K562 (cell line): ENCODE data around the gene ECPAS. TPM values are rescaled to one million over a fixed set of nuclear protein-coding genes. Genes with fewer than 3 reads are reported as not detected.

Experiments used
- ARID1B ChIP-seq: fragments of 450-650 bp; IDR thresholded peaks from 2 replicates; pipeline ENCODE4 v1.6.1; 2016; ENCODE audit warnings: antibody characterized with exemption, mild to moderate bottlenecking, inconsistent platforms
- ARID2 ChIP-seq: fragments of 450-650 bp; IDR thresholded peaks from 2 replicates; pipeline ENCODE4 v1.6.1; 2017; ENCODE audit warnings: antibody characterized with exemption, mild to moderate bottlenecking
- ATF1 ChIP-seq, 2 experiments: fragments of 450-650 bp in 1 of 2; IDR thresholded peaks; 2 replicates each; pipeline ENCODE4 v1.6.1; 2016; ENCODE audit warnings: missing compliant biosample characterization in 1 of 2, missing genetic modification characterization in 1 of 2
- CREM ChIP-seq: IDR thresholded peaks from 2 replicates; pipeline ENCODE4 v1.6.1; 2014; ENCODE audit warnings: antibody characterized with exemption, low read depth
- FOSL1 ChIP-seq: fragments of 200-800 bp; sonication (Bioruptor generic); conservative IDR thresholded peaks from 2 replicates; pipeline ENCODE4 v1.6.1; 2016; ENCODE audit warnings: missing genetic modification characterization, missing compliant biosample characterization
- JUND ChIP-seq, 2 experiments: IDR thresholded peaks; 2 replicates in 1 of 2; 3 replicates in 1 of 2; pipeline ENCODE4 v1.6.1; 2011; ENCODE audit warnings: borderline replicate concordance in 2 of 2, low read depth in 2 of 2, low read length in 2 of 2, improper control_type of control experiment in 1 of 2, missing biosample characterization in 1 of 2, missing genetic modification characterization in 1 of 2, missing genetic modification reagents in 1 of 2
- MAZ ChIP-seq, 2 experiments: fragments of 450-650 bp in 1 of 2; sonication (generic) in 1 of 2; formaldehyde crosslinking; IDR thresholded peaks in 1 of 2; conservative IDR thresholded peaks in 1 of 2; 2 replicates each; pipeline versions ENCODE4 v1.4.0 to v1.5.0; 2020; ENCODE audit warnings: mild to moderate bottlenecking in 1 of 2, missing genetic modification reagents in 1 of 2
- NFIC ChIP-seq: fragments of 450-650 bp; IDR thresholded peaks from 2 replicates; pipeline ENCODE4 v1.6.1; 2017; ENCODE audit warnings: mild to moderate bottlenecking, inconsistent platforms
- NFIX ChIP-seq: fragments of 250-450 bp; sonication (Bioruptor Pico); IDR thresholded peaks from 2 replicates; pipeline ENCODE4 v1.4.0; 2020; ENCODE audit warnings: low read depth, mild to moderate bottlenecking, moderate library complexity
- NR2C1 ChIP-seq, 2 experiments: fragments of 450-650 bp; IDR thresholded peaks; 2 replicates each; pipeline ENCODE4 v1.6.1; 2017; ENCODE audit warnings: mild to moderate bottlenecking in 2 of 2, antibody characterized with exemption in 1 of 2, inconsistent platforms in 1 of 2, missing compliant biosample characterization in 1 of 2, missing genetic modification characterization in 1 of 2
- PHF21A ChIP-seq: fragments of 450-650 bp; IDR thresholded peaks from 2 replicates; pipeline ENCODE4 v1.6.1; 2017; ENCODE audit warnings: low read depth, borderline replicate concordance
- POLR2H ChIP-seq: IDR thresholded peaks from 2 replicates; pipeline ENCODE4 v1.6.1; 2016; ENCODE audit warnings: missing genetic modification characterization, low read depth, mild to moderate bottlenecking, control low read depth, missing compliant biosample characterization, moderate library complexity
- PTBP1 ChIP-seq: fragments of 200-400 bp; formaldehyde crosslinking; IDR thresholded peaks from 2 replicates; pipeline ENCODE4 v1.6.1; 2017; ENCODE audit warnings: low read depth, low read length
- ZNF431 ChIP-seq: sonication (generic); formaldehyde crosslinking; IDR thresholded peaks from 2 replicates; pipeline ENCODE4 v1.8.0; 2022; ENCODE audit warnings: mild to moderate bottlenecking, missing genetic modification reagents
- ZNF766 ChIP-seq: fragments of 200-800 bp; sonication (Bioruptor generic); conservative IDR thresholded peaks from 2 replicates; pipeline ENCODE4 v1.6.1; 2016; ENCODE audit warnings: missing genetic modification characterization, missing compliant biosample characterization
- polyA plus RNA-seq, 8 experiments: library from polyadenylated mRNA; depleted of rRNA in 4 of 8; stranded (reverse) in 5 of 8; unstranded in 3 of 8; fragments of >200 nt; fragmentation: Nextera tagmentation in 2 of 8; fragmentation: Illumina TruSeq in 1 of 8; extraction: Ambion mirVana in 2 of 8; extraction: Trizol in 1 of 8; gene quantifications; 2 replicates each; pipeline versions ENCODE4 v1.2.1 to v1.2.3, GENCODE V29; 2011 to 2014; ENCODE audit warnings: inconsistent platforms in 1 of 8, missing spikeins in 1 of 8
- total RNA-seq, 7 experiments: library from RNA; depleted of rRNA in 6 of 7; stranded (reverse); fragments of >200 nt in 6 of 7; fragmentation: Illumina TruSeq in 2 of 7; extraction: Trizol in 2 of 7; gene quantifications; 2 replicates each; pipeline versions ENCODE4 v1.2.1 to v1.2.3, GENCODE V29; 2011 to 2021; ENCODE audit warnings: low replicate concordance in 1 of 7
- TF ChIP-seq, protein P1 (sequence below): sonication (generic); formaldehyde crosslinking; IDR thresholded peaks from 2 replicates; pipeline ENCODE4 v1.8.0; 2022; ENCODE audit warnings: mild to moderate bottlenecking, missing genetic modification reagents
- TF ChIP-seq, protein P2 (sequence below): fragments of 450-650 bp; IDR thresholded peaks from 2 replicates; pipeline ENCODE4 v1.6.1; 2017; ENCODE audit warnings: antibody characterized with exemption, mild to moderate bottlenecking
- TF ChIP-seq, protein P3 (sequence below): IDR thresholded peaks from 2 replicates; pipeline ENCODE4 v1.6.1; 2011; ENCODE audit not compliant: insufficient read length; ENCODE audit errors: extremely low read depth
- TF ChIP-seq, protein P4 (sequence below), 3 experiments: fragments of 200-800 bp in 1 of 3; sonication (Bioruptor generic) in 1 of 3; sonication (generic) in 1 of 3; formaldehyde crosslinking in 1 of 3; IDR thresholded peaks; 2 replicates each; pipeline versions ENCODE4 v1.6.1 to v1.8.0; 2016 to 2022; ENCODE audit warnings: mild to moderate bottlenecking in 2 of 3, missing compliant biosample characterization in 2 of 3, missing genetic modification characterization in 2 of 3, missing genetic modification reagents in 1 of 3

Gene ECPAS
- total and polyA plus RNA-seq, 9 of the 15 experiments (the other 6 are each of a cell fraction or from before 2014, with no cell fraction given): 14.5 to 90.9 (median 75.7) TPM

DNA sequence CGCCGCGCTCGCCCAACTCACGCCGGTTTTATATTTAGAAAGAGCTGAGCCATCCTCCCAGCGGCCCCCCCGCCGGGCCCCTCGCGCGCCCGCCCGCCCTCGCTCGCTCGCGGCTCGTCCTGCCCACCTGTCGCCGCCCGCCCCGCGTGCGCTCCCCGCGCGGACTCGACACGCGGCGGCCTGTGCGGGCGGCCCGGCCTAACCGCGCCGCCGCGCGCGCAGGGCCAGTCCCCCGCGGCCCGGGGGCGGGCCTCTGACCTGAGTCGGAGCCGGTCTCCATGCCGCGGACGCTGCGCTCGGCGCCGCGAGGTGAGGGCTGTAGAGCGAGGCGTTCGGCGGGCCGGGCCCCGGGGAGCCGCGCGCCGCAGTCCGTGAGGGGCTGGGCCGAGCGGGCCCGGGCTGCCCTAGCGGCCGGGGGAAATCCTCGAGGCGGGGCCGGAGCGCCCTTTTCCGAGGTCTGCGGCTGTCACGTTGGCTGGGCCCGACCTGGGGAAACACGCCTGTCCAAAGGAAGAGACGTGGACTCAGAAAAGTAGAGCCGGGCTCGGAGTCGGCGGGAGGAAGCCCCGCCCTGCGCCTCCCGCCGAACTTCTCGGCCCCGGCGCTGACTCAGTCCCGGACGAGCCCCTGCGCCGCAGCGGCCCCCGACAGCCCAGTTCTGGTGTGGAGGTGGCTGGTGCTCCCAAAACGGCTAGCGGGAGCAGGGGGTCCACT is at the start of gene ECPAS (continued):
- TF ChIP-seq, protein P1, sequence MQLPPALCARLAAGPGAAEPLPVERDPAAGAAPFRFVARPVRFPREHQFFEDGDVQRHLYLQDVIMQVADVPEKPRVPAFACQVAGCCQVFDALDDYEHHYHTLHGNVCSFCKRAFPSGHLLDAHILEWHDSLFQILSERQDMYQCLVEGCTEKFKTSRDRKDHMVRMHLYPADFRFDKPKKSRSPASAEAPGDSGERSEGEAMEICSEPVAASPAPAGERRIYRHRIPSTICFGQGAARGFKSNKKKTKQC (CRISPR knock-in tag): 0 out of 2 replicates have a peak, but pooled peaks have one; percentile 70
- TF ChIP-seq NR2C1 (IDR thresholded peaks at IDR 0.05): no peak
- no peak for TF ChIP-seq NR2C1 (tag; IDR thresholded peaks at IDR 0.05)
- 0 out of 2 replicates have a peak, but pooled peaks have one; percentile 6 for TF ChIP-seq POLR2H (tag)
- TF ChIP-seq ZNF431 (CRISPR knock-in tag): peak; percentile 57; the same call in 1 of the 2 replicates
- TF ChIP-seq FOSL1: peak; percentile 76
- TF ChIP-seq ZNF766 (CRISPR knock-in tag): 0 out of 2 replicates have a peak, but pooled peaks have one; percentile 57
- no peak for TF ChIP-seq NFIX (CRISPR knock-in tag)
- TF ChIP-seq ARID1B: peak; percentile 57; the same call in 1 of the 2 replicates
- TF ChIP-seq ARID2: 0 out of 2 replicates have a peak, but pooled peaks have one; percentile 26
- peak; percentile 71 to 80 for TF ChIP-seq MAZ (CRISPR knock-in tag; conservative IDR thresholded peaks at IDR 0.05 in 1 of 2, IDR thresholded peaks at IDR 0.05 in 1 of 2)
- TF ChIP-seq CREM: 0 out of 2 replicates have a peak, but pooled peaks have one; percentile 10
- TF ChIP-seq, protein P2, sequence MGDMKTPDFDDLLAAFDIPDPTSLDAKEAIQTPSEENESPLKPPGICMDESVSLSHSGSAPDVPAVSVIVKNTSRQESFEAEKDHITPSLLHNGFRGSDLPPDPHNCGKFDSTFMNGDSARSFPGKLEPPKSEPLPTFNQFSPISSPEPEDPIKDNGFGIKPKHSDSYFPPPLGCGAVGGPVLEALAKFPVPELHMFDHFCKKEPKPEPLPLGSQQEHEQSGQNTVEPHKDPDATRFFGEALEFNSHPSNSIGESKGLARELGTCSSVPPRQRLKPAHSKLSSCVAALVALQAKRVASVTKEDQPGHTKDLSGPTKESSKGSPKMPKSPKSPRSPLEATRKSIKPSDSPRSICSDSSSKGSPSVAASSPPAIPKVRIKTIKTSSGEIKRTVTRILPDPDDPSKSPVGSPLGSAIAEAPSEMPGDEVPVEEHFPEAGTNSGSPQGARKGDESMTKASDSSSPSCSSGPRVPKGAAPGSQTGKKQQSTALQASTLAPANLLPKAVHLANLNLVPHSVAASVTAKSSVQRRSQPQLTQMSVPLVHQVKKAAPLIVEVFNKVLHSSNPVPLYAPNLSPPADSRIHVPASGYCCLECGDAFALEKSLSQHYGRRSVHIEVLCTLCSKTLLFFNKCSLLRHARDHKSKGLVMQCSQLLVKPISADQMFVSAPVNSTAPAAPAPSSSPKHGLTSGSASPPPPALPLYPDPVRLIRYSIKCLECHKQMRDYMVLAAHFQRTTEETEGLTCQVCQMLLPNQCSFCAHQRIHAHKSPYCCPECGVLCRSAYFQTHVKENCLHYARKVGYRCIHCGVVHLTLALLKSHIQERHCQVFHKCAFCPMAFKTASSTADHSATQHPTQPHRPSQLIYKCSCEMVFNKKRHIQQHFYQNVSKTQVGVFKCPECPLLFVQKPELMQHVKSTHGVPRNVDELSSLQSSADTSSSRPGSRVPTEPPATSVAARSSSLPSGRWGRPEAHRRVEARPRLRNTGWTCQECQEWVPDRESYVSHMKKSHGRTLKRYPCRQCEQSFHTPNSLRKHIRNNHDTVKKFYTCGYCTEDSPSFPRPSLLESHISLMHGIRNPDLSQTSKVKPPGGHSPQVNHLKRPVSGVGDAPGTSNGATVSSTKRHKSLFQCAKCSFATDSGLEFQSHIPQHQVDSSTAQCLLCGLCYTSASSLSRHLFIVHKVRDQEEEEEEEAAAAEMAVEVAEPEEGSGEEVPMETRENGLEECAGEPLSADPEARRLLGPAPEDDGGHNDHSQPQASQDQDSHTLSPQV: 0 out of 2 replicates have a peak, but pooled peaks have one; percentile 28
- no peak for TF ChIP-seq ATF1 (CRISPR knock-in tag; IDR thresholded peaks at IDR 0.05)
- peak; percentile 56; the same call in 1 of the 2 replicates for TF ChIP-seq ATF1 (tag; IDR thresholded peaks at IDR 0.05)
- TF ChIP-seq PHF21A: peak; percentile 74; the same call in 1 of the 2 replicates
- peak; percentile 79 for TF ChIP-seq JUND (IDR thresholded peaks at IDR 0.05; ENCODE audit: borderline replicate concordance, low read depth, low read length)
- peak; percentile 26; the same call in 1 of the 3 replicates for TF ChIP-seq JUND (tag; IDR thresholded peaks at IDR 0.05; ENCODE audit: borderline replicate concordance, low read depth, low read length)
- no peak for TF ChIP-seq PTBP1
- TF ChIP-seq, protein P3, sequence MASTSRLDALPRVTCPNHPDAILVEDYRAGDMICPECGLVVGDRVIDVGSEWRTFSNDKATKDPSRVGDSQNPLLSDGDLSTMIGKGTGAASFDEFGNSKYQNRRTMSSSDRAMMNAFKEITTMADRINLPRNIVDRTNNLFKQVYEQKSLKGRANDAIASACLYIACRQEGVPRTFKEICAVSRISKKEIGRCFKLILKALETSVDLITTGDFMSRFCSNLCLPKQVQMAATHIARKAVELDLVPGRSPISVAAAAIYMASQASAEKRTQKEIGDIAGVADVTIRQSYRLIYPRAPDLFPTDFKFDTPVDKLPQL: peak; percentile 8
- 0 out of 2 replicates have a peak, but pooled peaks have one; percentile 8 for TF ChIP-seq NFIC
- TF ChIP-seq, protein P4, sequence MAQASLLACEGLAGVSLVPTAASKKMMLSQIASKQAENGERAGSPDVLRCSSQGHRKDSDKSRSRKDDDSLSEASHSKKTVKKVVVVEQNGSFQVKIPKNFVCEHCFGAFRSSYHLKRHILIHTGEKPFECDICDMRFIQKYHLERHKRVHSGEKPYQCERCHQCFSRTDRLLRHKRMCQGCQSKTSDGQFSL (CRISPR knock-in tag; IDR thresholded peaks at IDR 0.05): 0 out of 2 replicates have a peak, but pooled peaks have one; percentile 20
- TF ChIP-seq, protein P4 (tag; IDR thresholded peaks at IDR 0.05): no peak
